HG03432 (cell line): ENCODE data around the gene KLHL40.

Experiments
- ATAC-seq: cut with Tn5 transposase; IDR thresholded peaks from one replicate; pipeline ENCODE4 v1.9.1; 2021; ENCODE audit warnings: mild to moderate bottlenecking, moderate library complexity; ENCODE audit not compliant: unreplicated experiment

KLHL40 gene

DNA sequence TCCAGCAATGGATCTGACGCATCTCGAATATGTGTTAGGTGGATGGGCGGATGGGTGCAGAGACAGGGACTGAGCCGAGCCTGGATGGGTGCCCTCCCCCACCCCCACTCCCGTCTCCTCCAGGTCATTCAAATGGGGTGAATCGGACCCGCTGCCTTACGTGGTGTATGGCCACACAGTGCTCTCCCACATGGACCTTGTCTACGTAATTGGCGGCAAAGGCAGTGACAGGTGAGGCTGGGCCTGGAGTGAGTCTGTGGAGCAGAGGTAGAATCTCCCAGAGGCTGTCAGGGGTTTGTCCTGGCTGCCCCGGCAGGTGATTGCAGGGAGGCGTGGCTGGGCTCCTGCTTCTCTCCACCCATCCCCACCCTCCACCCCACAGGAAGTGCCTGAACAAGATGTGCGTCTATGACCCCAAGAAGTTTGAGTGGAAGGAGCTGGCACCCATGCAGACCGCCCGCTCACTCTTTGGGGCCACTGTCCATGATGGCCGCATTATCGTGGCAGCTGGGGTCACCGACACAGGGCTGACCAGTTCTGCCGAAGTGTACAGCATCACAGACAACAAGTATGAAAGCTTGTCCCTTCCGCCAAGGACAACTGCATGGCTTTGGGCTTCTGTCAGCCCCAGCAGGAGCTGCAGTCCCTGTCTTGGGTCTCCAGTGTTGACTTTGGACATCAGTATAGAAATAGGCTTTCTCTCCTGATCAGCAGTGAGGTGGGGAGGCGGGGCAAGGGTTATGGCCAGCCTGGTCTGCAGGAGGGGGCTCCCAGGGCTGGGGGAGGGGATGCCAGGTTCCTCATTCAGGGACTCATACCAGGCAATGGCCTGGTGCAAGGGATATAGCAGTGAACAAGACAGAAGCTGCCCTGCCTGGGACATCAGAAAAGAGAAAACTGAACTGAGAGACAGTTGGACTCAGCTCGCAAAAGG lies 3.4 kb downstream of the KLHL40 start:
- no peak for ATAC-seq

GRCh38 chr3:42689421-42690014 lies 4.2 kb downstream of the KLHL40 start:
- ATAC-seq = no peak

- ATAC-seq = no peak
These were observed 4.9 kb downstream of the KLHL40 start for GRCh38 chr3:42690191-42690590.

DNA sequence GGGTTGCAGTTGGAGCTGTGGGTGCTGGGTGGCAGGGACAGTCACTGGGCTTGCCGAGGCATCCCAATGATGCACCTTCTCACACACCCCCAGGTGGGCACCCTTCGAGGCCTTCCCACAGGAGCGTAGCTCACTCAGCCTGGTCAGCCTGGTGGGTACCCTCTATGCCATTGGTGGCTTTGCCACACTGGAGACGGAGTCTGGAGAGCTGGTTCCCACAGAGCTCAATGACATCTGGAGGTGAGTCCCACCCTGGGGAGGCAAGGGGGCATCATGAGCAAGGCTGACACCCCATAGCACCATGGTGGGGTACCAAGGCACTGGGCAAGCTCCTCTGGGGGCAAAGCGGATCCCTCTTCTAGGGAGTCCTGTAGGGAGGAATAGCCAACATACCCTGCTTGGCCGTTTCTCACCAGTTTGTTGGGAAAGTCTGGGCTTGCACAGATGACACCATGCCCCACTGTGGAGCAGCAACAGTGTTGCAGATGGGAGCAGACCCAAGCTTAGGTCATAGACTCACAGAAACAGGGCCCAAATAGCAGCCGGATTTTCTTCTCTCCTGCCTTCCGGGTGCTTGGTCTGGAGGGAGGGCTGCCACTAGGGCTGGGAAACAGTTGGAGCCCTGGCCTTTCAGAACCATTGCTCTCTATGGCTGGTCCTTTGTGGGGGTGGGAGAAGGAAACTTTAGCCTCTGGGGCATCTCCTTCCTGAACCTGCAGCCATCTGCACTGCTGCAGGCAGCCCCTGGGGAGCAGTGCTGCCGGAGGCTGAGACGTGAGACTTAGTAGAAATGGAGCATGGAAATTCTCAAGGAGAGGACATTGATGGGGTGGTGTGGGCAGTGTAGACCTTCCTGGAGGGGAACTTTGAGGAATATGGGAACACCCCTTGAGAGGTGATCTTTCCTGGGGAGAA lies 5.7 kb downstream of the KLHL40 start:
- ATAC-seq = no peak

GRCh38 chr3:42691816-42692666 lies 6.7 kb downstream of the KLHL40 start:
- ATAC-seq = no peak

DNA sequence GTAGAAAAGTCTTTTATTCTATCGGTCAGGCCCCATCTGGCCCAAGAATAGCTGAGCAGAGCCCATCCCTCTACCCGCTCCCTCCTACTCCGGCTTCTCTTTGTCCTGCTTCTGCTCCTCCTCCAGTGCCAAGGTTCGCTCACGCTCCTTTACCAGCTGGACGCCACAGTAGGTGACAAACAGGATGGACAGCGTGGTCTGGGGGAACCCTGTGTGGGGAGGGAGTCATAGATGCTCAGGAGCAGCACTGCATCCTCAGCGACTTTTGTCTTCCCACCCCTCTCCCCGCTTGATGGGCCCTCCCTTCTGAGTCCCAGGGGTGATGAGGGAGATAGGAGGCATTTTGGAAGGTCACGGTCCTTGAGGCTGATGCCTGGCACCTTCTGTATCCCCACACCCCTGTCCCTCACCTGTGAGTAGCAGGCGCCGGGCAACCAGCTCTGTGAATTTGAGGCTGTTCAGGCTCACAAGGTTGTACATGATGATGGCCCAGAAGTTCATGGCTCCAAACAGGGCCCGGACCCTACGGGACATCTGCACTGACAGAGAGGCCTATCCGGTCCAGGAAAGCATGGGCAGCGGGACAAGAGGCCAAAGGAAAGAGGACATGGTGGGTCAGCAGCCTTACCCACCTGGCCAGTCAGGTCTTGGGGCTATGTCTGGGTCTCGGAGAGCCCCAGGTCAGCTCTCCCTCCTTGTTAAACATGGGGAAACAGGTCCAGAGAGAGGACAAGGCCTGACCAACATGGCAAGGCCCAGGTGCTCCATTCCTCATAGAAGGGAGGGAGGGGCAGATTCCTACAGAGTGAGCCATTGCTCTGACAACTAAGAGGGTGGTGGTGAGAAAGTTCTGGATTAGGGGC lies 7.6 kb downstream of the KLHL40 start:
- no peak for ATAC-seq

- ATAC-seq = no peak
These were observed 8.2 kb downstream of the KLHL40 start for GRCh38 chr3:42693530-42693930.

DNA sequence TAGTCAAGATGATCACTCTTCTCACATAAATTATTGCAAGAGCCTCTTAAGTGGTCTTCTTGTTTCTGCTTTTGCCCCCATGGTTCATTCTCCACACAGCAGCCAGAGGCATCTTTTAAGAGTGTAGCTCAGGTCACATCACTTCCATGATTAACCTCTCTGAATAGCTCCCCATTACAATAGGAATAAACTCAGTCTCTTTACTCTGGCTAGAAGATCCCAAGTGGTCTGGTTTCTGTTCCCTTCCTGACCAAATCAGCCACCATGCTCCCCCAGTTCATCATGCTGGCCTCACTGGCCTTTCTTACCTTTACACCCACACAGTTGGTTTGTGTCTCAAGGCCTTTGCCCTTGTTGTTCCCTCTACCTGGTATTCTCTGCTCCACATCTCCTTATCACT lies 9.0 kb downstream of the KLHL40 start:
- ATAC-seq = no peak

- no peak for ATAC-seq
These were observed 11.3 kb downstream of the KLHL40 start for GRCh38 chr3:42696356-42697288.

- no peak for ATAC-seq
These were observed 12.1 kb downstream of the KLHL40 start for GRCh38 chr3:42697289-42698051.

- ATAC-seq = no peak
These were observed 13.0 kb downstream of the KLHL40 start for GRCh38 chr3:42698216-42698910.

DNA sequence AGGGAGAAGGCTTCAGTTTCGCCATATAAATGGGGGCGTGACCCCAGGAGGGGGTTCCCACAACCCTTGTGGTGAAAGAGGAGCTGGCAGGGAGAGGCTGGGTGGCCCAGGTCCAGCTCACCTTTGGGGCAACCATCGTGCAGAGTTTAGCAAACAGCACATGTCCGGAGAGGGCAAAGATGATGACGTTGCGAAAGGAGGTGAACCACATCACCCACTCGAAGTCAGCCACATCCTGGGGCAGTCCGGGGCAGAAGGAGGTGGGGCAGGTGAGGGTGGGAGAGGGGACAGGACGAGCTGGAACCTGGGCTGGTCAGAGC lies 13.5 kb downstream of the KLHL40 start:
- ATAC-seq = no peak

DNA sequence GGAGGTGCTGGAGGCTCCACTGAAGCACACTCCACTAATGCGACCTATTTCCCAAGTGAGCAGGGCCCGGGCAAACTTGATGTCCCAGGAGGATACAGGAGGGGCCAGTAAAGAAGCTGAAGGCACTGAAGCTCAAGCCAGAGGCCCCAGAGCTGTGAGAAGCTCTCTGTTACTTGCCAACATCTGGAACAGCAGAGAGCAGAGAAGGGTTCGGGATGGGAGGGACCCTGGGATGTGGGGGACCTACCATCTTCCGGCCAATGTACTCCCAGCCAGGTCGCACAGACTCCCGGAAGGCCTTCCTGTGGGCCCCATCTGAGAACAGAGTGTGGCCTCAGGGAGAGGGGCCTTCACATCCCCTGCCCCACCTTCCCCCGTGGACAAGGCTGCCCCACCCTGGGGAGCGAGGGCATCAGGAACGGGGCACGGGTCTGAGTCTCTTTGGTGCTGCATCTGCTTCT lies 14.2 kb downstream of the KLHL40 start:
- no peak for ATAC-seq

DNA sequence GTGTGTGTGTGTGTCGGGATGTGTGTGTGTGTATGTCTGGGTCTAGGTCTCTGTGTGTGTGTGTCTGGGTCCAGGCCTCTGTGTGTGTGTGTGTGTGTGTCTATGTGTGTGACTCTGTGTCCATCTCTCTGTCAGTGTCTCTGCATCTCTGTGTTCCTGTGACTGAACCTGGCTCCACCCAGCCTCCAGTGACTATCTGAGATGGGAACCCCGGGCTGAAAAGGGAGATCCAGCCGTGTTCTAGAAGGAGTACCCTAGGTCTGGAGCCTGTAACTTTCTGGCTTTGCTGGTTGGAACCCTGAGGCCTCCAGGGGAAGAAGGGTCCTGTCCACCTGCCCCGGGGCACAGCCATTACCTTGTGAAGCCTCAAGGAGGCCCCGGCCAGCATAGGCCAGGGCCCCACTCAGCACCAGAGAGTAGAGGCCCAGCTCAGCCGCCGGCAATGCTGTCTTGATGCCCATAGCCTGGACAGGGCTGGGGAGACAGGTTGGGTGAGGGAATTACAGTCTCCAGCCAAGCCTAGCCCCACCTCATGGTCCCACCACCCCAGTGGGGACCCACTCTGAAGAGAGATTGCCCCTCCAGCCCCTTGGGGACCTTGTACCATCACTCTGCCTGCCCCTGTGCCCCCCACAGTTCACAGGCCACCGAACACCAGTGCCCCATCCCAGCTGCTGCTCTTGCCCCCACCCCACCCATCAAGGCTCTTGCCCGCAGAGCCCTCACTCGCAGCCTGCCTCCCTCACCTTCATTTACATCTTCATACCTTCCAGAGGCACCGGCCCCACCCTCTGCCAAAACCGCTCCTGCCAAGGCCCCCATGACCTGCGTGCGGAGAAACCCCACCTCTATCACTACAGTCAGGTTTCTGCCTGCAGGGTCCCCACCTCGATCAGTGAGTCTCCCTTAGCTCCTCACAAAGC lies 15.3 kb downstream of the KLHL40 start:
- ATAC-seq = no peak

- ATAC-seq = no peak
These were observed 16.2 kb downstream of the KLHL40 start for GRCh38 chr3:42701371-42702065.
